SK-N-SH (cell line): ENCODE measurements around the gene MITD1. TPM values are rescaled to one million over a fixed set of nuclear protein-coding genes. Genes with fewer than 3 reads are reported as not detected.
A peak's percentile ranks its signal among the peaks of the same experiment; 100 is the strongest.

Source experiments
- CTCF ChIA-PET: fragments of 300-600, 350-600 bp; formaldehyde crosslinking; extraction: SDS; loops from one replicate; lab custom pipeline; 2021; lab: Yijun Ruan, JAX
- POLR2A ChIA-PET: fragments of 350-600 bp; sonication (Branson Sonifier 250); formaldehyde crosslinking; extraction: SDS; loops from one replicate; lab custom pipeline; 2020; ENCODE audit warnings: antibody characterized with exemption, inconsistent platforms; lab: Yijun Ruan, JAX
- DNase-seq: peaks from one replicate; pipeline ENCODE4 v3.0.0; 2012
- H2AFZ ChIP-seq: fragments of 200-600 bp; sonication (generic); 2 replicates; pipeline ENCODE4 v1.8.1; 2016; ENCODE audit warnings: antibody characterized with exemption, mild to moderate bottlenecking, low read depth
- H3F3A ChIP-seq: fragments of 200-600 bp; sonication (generic); replicated peaks from 2 replicates; pipeline ENCODE3; 2016; ENCODE audit warnings: antibody characterized with exemption, mild to moderate bottlenecking; ENCODE audit not compliant: insufficient read depth
- H3K27ac ChIP-seq, 2 experiments: fragments of 200-500 bp in 1 of 2; fragments of 200-600 bp in 1 of 2; sonication (Bioruptor generic) in 1 of 2; sonication (generic), shearing (Covaris generic) in 1 of 2; 2 replicates each; pipeline versions ENCODE4 v1.5.1 to v1.6.1; 2014 to 2016; ENCODE audit warnings: low read depth in 2 of 2, inconsistent platforms in 1 of 2, low read length in 1 of 2, mild to moderate bottlenecking in 1 of 2, mixed read lengths in 1 of 2
- H3K27me3 ChIP-seq: fragments of 200-600 bp; sonication (generic), shearing (Covaris generic); 2 replicates; pipeline ENCODE4 v1.6.1; 2016; ENCODE audit warnings: mixed run types; ENCODE audit not compliant: insufficient read depth
- H3K36me3 ChIP-seq, 2 experiments: fragments of 200-500 bp in 1 of 2; fragments of 200-600 bp in 1 of 2; sonication (Bioruptor generic) in 1 of 2; sonication (generic) in 1 of 2; replicated peaks in 1 of 2; 2 replicates each; pipeline versions ENCODE3 to v1.5.1; 2014 to 2016; ENCODE audit warnings: low read length in 1 of 2, mild to moderate bottlenecking in 1 of 2; ENCODE audit not compliant: insufficient read depth in 2 of 2, control insufficient read depth in 1 of 2
- H3K4me1 ChIP-seq, 2 experiments: fragments of 200-500 bp in 1 of 2; fragments of 200-600 bp in 1 of 2; sonication (Bioruptor generic) in 1 of 2; sonication (generic), shearing (Covaris generic) in 1 of 2; 2 replicates each; pipeline versions ENCODE4 v1.5.1 to v1.6.1; 2014 to 2016; ENCODE audit warnings: low read depth in 1 of 2, low read length in 1 of 2, mixed run types in 1 of 2; ENCODE audit not compliant: insufficient read depth in 2 of 2, control insufficient read depth in 1 of 2
- H3K4me2 ChIP-seq: fragments of 200-600 bp; sonication (generic), shearing (Covaris generic); 2 replicates; pipeline ENCODE4 v1.6.1; 2017; ENCODE audit warnings: mixed run types
- H3K4me3 ChIP-seq, 2 experiments: fragments of 200-500 bp in 1 of 2; fragments of 200-600 bp in 1 of 2; sonication (Bioruptor generic) in 1 of 2; sonication (generic), shearing (Covaris generic) in 1 of 2; 2 replicates each; pipeline versions ENCODE4 v1.5.1 to v1.8.1; 2014 to 2016; ENCODE audit warnings: low read depth in 2 of 2, inconsistent platforms in 1 of 2, low read length in 1 of 2, mild to moderate bottlenecking in 1 of 2, mixed read lengths in 1 of 2, moderate library complexity in 1 of 2
- H3K79me2 ChIP-seq: fragments of 200-600 bp; sonication (generic); 2 replicates; pipeline ENCODE4 v1.8.1; 2017; ENCODE audit warnings: mild to moderate bottlenecking; ENCODE audit not compliant: insufficient read depth
- H3K9ac ChIP-seq: fragments of 200-600 bp; sonication (generic); 2 replicates; pipeline ENCODE4 v1.6.1; 2017; ENCODE audit warnings: mixed run types
- H3K9me2 ChIP-seq: fragments of 200-600 bp; sonication (generic); 2 replicates; pipeline ENCODE4 v1.6.1; 2017; ENCODE audit warnings: mixed run types
- H3K9me3 ChIP-seq: fragments of 200-600 bp; sonication (generic); 2 replicates; pipeline ENCODE4 v1.6.1; 2017; ENCODE audit warnings: mixed run types, mild to moderate bottlenecking, moderate library complexity
- H4K20me1 ChIP-seq: fragments of 200-600 bp; sonication (generic); 2 replicates; pipeline ENCODE4 v1.6.1; 2017; ENCODE audit warnings: mild to moderate bottlenecking, mixed run types; ENCODE audit not compliant: insufficient read depth
- CHD2 ChIP-seq: fragments of 150-350 bp; IDR thresholded peaks from 2 replicates; pipeline ENCODE4 v1.6.1; 2018; ENCODE audit warnings: low read length; ENCODE audit not compliant: partially characterized antibody
- CTCF ChIP-seq: fragments of 200-600 bp; sonication (generic); IDR thresholded peaks from 2 replicates; pipeline ENCODE4 v1.6.1; 2017; ENCODE audit warnings: antibody characterized with exemption, mild to moderate bottlenecking, moderate library complexity
- EP300 ChIP-seq, 2 experiments: IDR thresholded peaks; 2 replicates each; pipeline versions ENCODE4 v1.4.0 to v1.6.1; 2012; ENCODE audit warnings: borderline replicate concordance in 1 of 2, low read depth in 1 of 2, low read length in 1 of 2
- GABPA ChIP-seq: IDR thresholded peaks from 2 replicates; pipeline ENCODE4 v1.4.0; 2012; ENCODE audit warnings: low read depth, mild to moderate bottlenecking
- IRF3 ChIP-seq: fragments of 150-350 bp; IDR thresholded peaks from 2 replicates; pipeline ENCODE4 v1.6.1; 2016; ENCODE audit warnings: mild to moderate bottlenecking, low read depth, low read length
- JUND ChIP-seq: IDR thresholded peaks from 2 replicates; pipeline ENCODE4 v1.4.0; 2012
- NFIC ChIP-seq: IDR thresholded peaks from 2 replicates; pipeline ENCODE4 v1.4.0; 2012; ENCODE audit warnings: borderline replicate concordance
- NRF1 ChIP-seq: IDR thresholded peaks from 2 replicates; pipeline ENCODE4 v1.6.1; 2012; ENCODE audit warnings: low read depth, mild to moderate bottlenecking, low read length
- RCOR1 ChIP-seq: fragments of 150-350 bp; IDR thresholded peaks from 2 replicates; pipeline ENCODE4 v1.6.1; 2017; ENCODE audit warnings: antibody characterized with exemption, low read length
- REST ChIP-seq: IDR thresholded peaks from 2 replicates; pipeline ENCODE4 v1.6.1; 2012; ENCODE audit warnings: mild to moderate bottlenecking, low read depth, low read length, moderate library complexity
- RFX5 ChIP-seq: IDR thresholded peaks from 2 replicates; pipeline ENCODE4 v1.6.1; 2012; ENCODE audit warnings: mild to moderate bottlenecking, improper control_type of control experiment, low read length
- SIN3A ChIP-seq: IDR thresholded peaks from 2 replicates; pipeline ENCODE4 v1.6.1; 2012; ENCODE audit warnings: low read depth, mild to moderate bottlenecking, low read length, moderate library complexity, borderline replicate concordance
- SMC3 ChIP-seq: IDR thresholded peaks from 2 replicates; pipeline ENCODE4 v1.6.1; 2012; ENCODE audit warnings: low read depth, low read length, improper control_type of control experiment
- TCF12 ChIP-seq: IDR thresholded peaks from 2 replicates; pipeline ENCODE4 v1.4.0; 2012
- TEAD4 ChIP-seq: IDR thresholded peaks from 2 replicates; pipeline ENCODE4 v1.4.0; 2012; ENCODE audit warnings: mild to moderate bottlenecking, borderline replicate concordance; ENCODE audit not compliant: insufficient read depth
- USF1 ChIP-seq: IDR thresholded peaks from 2 replicates; pipeline ENCODE4 v1.4.0; 2012; ENCODE audit warnings: low read depth, borderline replicate concordance
- USF2 ChIP-seq: fragments of 150-350 bp; IDR thresholded peaks from 2 replicates; pipeline ENCODE4 v1.6.1; 2017; ENCODE audit warnings: antibody characterized with exemption, low read length, low read depth, borderline replicate concordance
- YY1 ChIP-seq: IDR thresholded peaks from 2 replicates; pipeline ENCODE4 v1.4.0; 2012; ENCODE audit warnings: low read depth, mild to moderate bottlenecking
- WGBS: methylation state at CpG from one replicate; pipeline ENCODE4 v1.1.6; 2017; ENCODE audit warnings: low lambda C conversion rate; 5-methylcytosine and 5-hydroxymethylcytosine counted together
- polyA plus RNA-seq, 3 experiments: library from polyadenylated mRNA; depleted of rRNA; stranded (reverse); fragments of >200 nt; gene quantifications; 2 replicates each; pipeline ENCODE4 v1.2.3, GENCODE V29; 2012

The MITD1 gene
- polyA plus RNA-seq, 1 of the 3 experiments (the other 2 are of a cell fraction): 11.8 TPM

GRCh38 chr2:99140056-99140859 lies 40.6 kb downstream of the MITD1 start:
- H4K20me1 ChIP-seq: no peaks in the 10 kb centered on the region
- no peaks in the 10 kb centered on the region for H3K36me3 ChIP-seq
- no peaks in the 10 kb centered on the region for H3K9me3 ChIP-seq
- H3K4me2 ChIP-seq: peak overlapping the region; percentile 93
- ChIA-PET CTCF (interaction anchor here (0.6 to 1.7 kb wide), 3 partner anchors 15 to 650 kb away, joined by 3 to 6 read pairs (median 4); partner anchors contain the start of genes LIPT1 and TSGA10), POLR2A (interaction anchor here (0.7 to 1.8 kb wide), 4 partner anchors 14 to 197 kb away, joined by 3 to 20 read pairs (median 8); partner anchors contain the start of genes EIF5B, LIPT1, MITD1 and MRPL30)
- peaks cover 0 to 3% of the 10 kb centered on the region in 2 experiments; a peak in 2 of 4 replicates for H3K4me1 ChIP-seq
- no peaks in the 10 kb centered on the region for H3K9me2 ChIP-seq
- H3K79me2 ChIP-seq: no peaks in the 10 kb centered on the region
- H3F3A ChIP-seq: peaks cover 9% of the 10 kb centered on the region
- DNase-seq: no peak
- H3K9ac ChIP-seq: peak overlapping the region; percentile 42; the same call in 1 of the 2 replicates
- peak overlapping the region in 1 of 2 experiments; percentile 67; a peak in 2 of 4 replicates for H3K27ac ChIP-seq
- H3K27me3 ChIP-seq: no peaks in the 10 kb centered on the region
- TF ChIP-seq CHD2 (no peak), SIN3A (no peak)
- peak overlapping the region; percentile 80 to 81 for H3K4me3 ChIP-seq
- WGBS: 18% methylated on average over 15 of the region's 17 CpGs
- H2AFZ ChIP-seq: peak overlapping the region; percentile 97

- POLR2A ChIA-PET: no interaction called here
- 93% methylated on average over 4 of the region's 4 CpGs for WGBS
- no peaks in the 10 kb centered on the region for H3K36me3 ChIP-seq
- no peak for TF ChIP-seq CHD2
- TF ChIP-seq SMC3: no peak
- TF ChIP-seq USF1: no peak
- TF ChIP-seq NFIC: no peak
- TF ChIP-seq NRF1: no peak
- no peak for TF ChIP-seq RFX5
- TF ChIP-seq TEAD4: no peak
- TF ChIP-seq YY1: no peak
- no peak for TF ChIP-seq USF2
- no peak for TF ChIP-seq IRF3
- TF ChIP-seq RCOR1: no peak
- no peak for TF ChIP-seq JUND
- TF ChIP-seq TCF12: no peak
- TF ChIP-seq REST: no peak
- no peak for TF ChIP-seq EP300 (IDR thresholded peaks at IDR 0.05; ENCODE audit: borderline replicate concordance in 1 of 2, low read depth in 1 of 2, low read length in 1 of 2)
- no peak for TF ChIP-seq GABPA
- no peak for TF ChIP-seq CTCF
Observed at GRCh38 chr2:99139003-99139402, 41.9 kb downstream of the MITD1 start.

More at GRCh38 chr2:99139003-99139402, 41.9 kb downstream of the MITD1 start:
- no peak for DNase-seq
- no peak overlapping the region for H3K4me2 ChIP-seq
- no peak overlapping the region for H2AFZ ChIP-seq
- peaks cover 9% of the 10 kb centered on the region for H3F3A ChIP-seq
- CTCF ChIA-PET: interaction anchor here (0.6 to 0.7 kb wide), 2 partner anchors 202 to 578 kb away, joined by 3 read pairs; no protein-coding TSS in a partner anchor
- peaks cover 0 to 3% of the 10 kb centered on the region in 2 experiments; a peak in 2 of 4 replicates for H3K4me1 ChIP-seq
- H3K9ac ChIP-seq: no peak overlapping the region
- H3K27me3 ChIP-seq: no peaks in the 10 kb centered on the region
- no peaks in the 10 kb centered on the region for H4K20me1 ChIP-seq
- H3K9me2 ChIP-seq: no peaks in the 10 kb centered on the region
- no peak overlapping the region for H3K27ac ChIP-seq
- H3K9me3 ChIP-seq: no peaks in the 10 kb centered on the region
- no peak overlapping the region for H3K4me3 ChIP-seq
- H3K79me2 ChIP-seq: no peaks in the 10 kb centered on the region
